HepG2 (cell line): ENCODE results near the gene URGCP. TPM values are rescaled to one million over a fixed set of nuclear protein-coding genes. Genes with fewer than 3 reads are reported as not detected.

Experiments
- ATAC-seq: fragments of 200-7000 bp; cut with Tn5 transposase; 3 replicates; pipeline ENCODE4 v1.9.1; 2020; ENCODE audit warnings: mild to moderate bottlenecking, moderate library complexity
- BruUV-seq: library from RNA; stranded (reverse); fragments of 400-500 nt; replicated peaks from 2 replicates; lab custom pipeline; 2021; lab: Mats Ljungman, UMichigan
- CTCF ChIA-PET: fragments of 300-600 bp; formaldehyde crosslinking; extraction: SDS; loops from one replicate; lab custom pipeline; 2021; ENCODE audit warnings: low total read pairs, inconsistent platforms, low intra/inter-chr PET ratio; lab: Yijun Ruan, JAX
- POLR2A ChIA-PET: fragments of 350-600 bp; sonication (Branson Sonifier 250); formaldehyde crosslinking; loops from one replicate; lab custom pipeline; 2020; ENCODE audit warnings: antibody characterized with exemption, inconsistent platforms; lab: Yijun Ruan, JAX
- DNase-seq: peaks from one replicate; pipeline ENCODE4 v3.0.0-alpha.2; 2015; ENCODE audit warnings: low spot score
- FAIRE-seq: peaks from 3 replicates; lab custom pipeline; 2011; peaks lifted over from hg19 to GRCh38; lab: Jason Lieb, UNC
- H2AFZ ChIP-seq: one replicate; pipeline ENCODE4 v1.6.1; 2011; ENCODE audit warnings: low read length, inconsistent platforms
- H3K27ac ChIP-seq: fragments of 300-600 bp; 3 replicates; pipeline ENCODE4 v1.8.0; 2011; ENCODE audit warnings: mixed run types, mild to moderate bottlenecking, mixed read lengths, low read length, inconsistent platforms; ENCODE audit not compliant: insufficient read depth; ENCODE audit errors: extremely low read length
- H3K27me3 ChIP-seq, 2 experiments: fragments of 200-600 bp in 1 of 2; 2 replicates in 1 of 2; 3 replicates in 1 of 2; pipeline versions ENCODE4 v1.6.0 to v1.8.0; 2011; ENCODE audit warnings: low read length in 2 of 2, mild to moderate bottlenecking in 2 of 2, moderate library complexity in 2 of 2, inconsistent platforms in 1 of 2; ENCODE audit not compliant: insufficient read depth in 2 of 2, control insufficient read depth in 1 of 2
- H3K36me3 ChIP-seq, 2 experiments: fragments of 200-600 bp in 1 of 2; replicated peaks in 1 of 2; 2 replicates in 1 of 2; 3 replicates in 1 of 2; pipeline versions ENCODE4 v1.5.1 to v1.8.0; 2011; ENCODE audit warnings: low read length in 2 of 2, inconsistent platforms in 1 of 2; ENCODE audit not compliant: insufficient read depth in 2 of 2, control insufficient read depth in 1 of 2
- H3K4me1 ChIP-seq: 2 replicates; pipeline ENCODE4 v1.5.1; 2012; ENCODE audit warnings: low read length, inconsistent platforms; ENCODE audit not compliant: insufficient read depth
- H3K4me2 ChIP-seq: 2 replicates; pipeline ENCODE4 v1.6.0; 2011; ENCODE audit warnings: low read depth, low read length, inconsistent platforms
- H3K4me3 ChIP-seq, 3 experiments: fragments of 200-600 bp in 1 of 3; sonication (generic), shearing (Covaris generic) in 1 of 3; replicated peaks in 1 of 3; 2 replicates each; pipeline ENCODE4 v1.5.1; 2011 to 2016; ENCODE audit warnings: low read length in 3 of 3, inconsistent platforms in 2 of 3, low read depth in 2 of 3, mild to moderate bottlenecking in 2 of 3, control low read depth in 1 of 3, mixed read lengths in 1 of 3; ENCODE audit not compliant: insufficient read depth in 1 of 3
- H3K79me2 ChIP-seq: one replicate; pipeline ENCODE4 v1.6.1; 2011; ENCODE audit warnings: low read length, inconsistent platforms; ENCODE audit not compliant: insufficient read depth
- H3K9ac ChIP-seq: 2 replicates; pipeline ENCODE4 v1.6.0; 2011; ENCODE audit warnings: mild to moderate bottlenecking, low read depth, low read length, inconsistent platforms; ENCODE audit not compliant: insufficient read depth
- H3K9me3 ChIP-seq: 2 replicates; pipeline ENCODE4 v1.5.1; 2012; ENCODE audit warnings: mild to moderate bottlenecking, low read length
- H4K20me1 ChIP-seq: 2 replicates; pipeline ENCODE4 v1.6.0; 2011; ENCODE audit warnings: inconsistent platforms, mild to moderate bottlenecking, low read length, moderate library complexity; ENCODE audit not compliant: insufficient read depth
- AKAP8 ChIP-seq: sonication (generic); formaldehyde crosslinking; IDR thresholded peaks from 2 replicates; pipeline ENCODE4 v1.5.1; 2020; ENCODE audit warnings: mild to moderate bottlenecking, missing genetic modification reagents
- ELF1 ChIP-seq: sonication (generic); formaldehyde crosslinking; IDR thresholded peaks from 2 replicates; pipeline ENCODE4 v1.4.0; 2020; ENCODE audit warnings: missing genetic modification reagents
- ERF ChIP-seq: IDR thresholded peaks from 2 replicates; pipeline ENCODE4 v1.6.1; 2018; ENCODE audit warnings: missing biosample characterization, missing genetic modification reagents
- FOXP4 ChIP-seq: sonication (generic); formaldehyde crosslinking; IDR thresholded peaks from 2 replicates; pipeline ENCODE4 v1.4.0; 2020; ENCODE audit warnings: missing genetic modification reagents
- MTF2 ChIP-seq: sonication (generic); formaldehyde crosslinking; IDR thresholded peaks from 2 replicates; pipeline ENCODE4 v1.5.0; 2020; ENCODE audit warnings: missing genetic modification reagents, borderline replicate concordance
- POLR2G ChIP-seq: fragments of 200-400 bp; formaldehyde crosslinking; IDR thresholded peaks from 2 replicates; pipeline ENCODE4 v1.6.1; 2018; ENCODE audit warnings: mild to moderate bottlenecking, low read depth, low read length, moderate library complexity
- TEAD3 ChIP-seq: optimal IDR thresholded peaks from 2 replicates; pipeline ENCODE3; 2016; ENCODE audit warnings: borderline replicate concordance
- WIZ ChIP-seq: sonication (generic); formaldehyde crosslinking; IDR thresholded peaks from 2 replicates; pipeline ENCODE4 v1.5.1; 2020; ENCODE audit warnings: mild to moderate bottlenecking, missing genetic modification reagents
- ZNF160 ChIP-seq: sonication (generic); formaldehyde crosslinking; IDR thresholded peaks from 2 replicates; pipeline ENCODE4 v1.8.0; 2022; ENCODE audit warnings: mild to moderate bottlenecking, inconsistent platforms, missing genetic modification reagents
- ZNF234 ChIP-seq: sonication (generic); formaldehyde crosslinking; conservative IDR thresholded peaks from 2 replicates; pipeline ENCODE4 v1.5.1; 2020; ENCODE audit warnings: mild to moderate bottlenecking, missing genetic modification reagents
- ZNF720 ChIP-seq: sonication (generic); formaldehyde crosslinking; IDR thresholded peaks from 2 replicates; pipeline ENCODE4 v1.4.0; 2020; ENCODE audit warnings: missing genetic modification reagents
- WGBS: methylation state at CpG from one replicate; pipeline ENCODE4 v1.1.6; 2017; ENCODE audit warnings: low lambda C conversion rate; 5-methylcytosine and 5-hydroxymethylcytosine counted together
- in situ Hi-C: cut with HindIII; loops from 2 replicates; pipeline ENCODE4 v1.10.0; 2017; ENCODE audit warnings: low pct_unique_long_range_greater_than_20kb; ENCODE audit not compliant: extremely low pct_ligation_motif_present
- intact Hi-C: fragments of 100-400 bp; cut with micrococcal nuclease; formaldehyde crosslinking; loops from one replicate; pipeline ENCODE4 v1.10.0; 2022; ENCODE audit not compliant: unreplicated experiment
- polyA plus RNA-seq, 8 experiments: library from polyadenylated mRNA; depleted of rRNA in 3 of 8; stranded (reverse) in 7 of 8; unstranded in 1 of 8; fragments of >200 nt; fragmentation: Illumina TruSeq in 4 of 8; extraction: Trizol in 4 of 8; gene quantifications; 2 replicates each; pipeline versions ENCODE4 v1.2.1 to v1.2.3, GENCODE V29; 2011 to 2016; ENCODE audit warnings: low read depth in 4 of 8, missing spikeins in 1 of 8, mixed read lengths in 1 of 8; ENCODE audit not compliant: insufficient read depth in 1 of 8
- total RNA-seq, 5 experiments: library from RNA; depleted of rRNA; stranded (reverse); fragments of >200 nt; fragmentation: Illumina TruSeq; extraction: Trizol; gene quantifications; 2 replicates each; pipeline ENCODE4 v1.2.3, GENCODE V29; 2016; ENCODE audit warnings: low read depth in 1 of 5
- TF ChIP-seq, protein P1 (sequence below): sonication (generic); formaldehyde crosslinking; IDR thresholded peaks from 2 replicates; pipeline ENCODE4 v1.8.0; 2022; ENCODE audit warnings: missing genetic modification reagents, low read depth, mild to moderate bottlenecking, borderline replicate concordance

Gene URGCP
- total and polyA plus RNA-seq, 2 of the 13 experiments (the other 11 are each of a cell fraction or from before 2014, with no cell fraction given), result 22.3 to 25.8 TPM

DNA sequence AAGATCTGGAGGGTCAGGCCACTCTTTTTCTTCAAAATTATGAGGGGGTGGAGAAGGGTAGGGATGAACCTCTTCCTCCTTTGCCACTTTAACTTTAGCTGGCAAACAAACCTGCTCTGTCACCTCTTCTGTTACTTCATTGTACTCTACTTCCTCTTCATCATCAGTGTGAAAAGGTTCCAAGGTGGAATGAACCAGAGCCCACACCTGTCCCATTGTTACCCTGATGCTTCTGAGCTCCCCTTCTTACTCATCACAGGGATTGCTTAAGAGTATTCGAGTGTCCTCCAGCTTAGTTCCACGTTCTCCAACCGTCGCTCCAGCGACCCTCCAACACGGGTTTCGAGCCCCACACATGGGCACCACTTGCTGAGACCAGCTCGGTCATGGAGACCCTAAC is 42.3 kb downstream of the URGCP start:
- H3K4me2 ChIP-seq, result no peak overlapping the region
- H3K9me3 ChIP-seq, result no peaks in the 10 kb centered on the region
- peaks cover 6% of the 10 kb centered on the region for H3K79me2 ChIP-seq
- no peak overlapping the region for H3K27ac ChIP-seq
- in situ Hi-C loops, result no loop called here
- no peak for TF ChIP-seq WIZ
- TF ChIP-seq AKAP8 (CRISPR knock-in tag), result no peak
- TF ChIP-seq POLR2G, result no peak
- no peak for TF ChIP-seq ERF
- no peak for TF ChIP-seq TEAD3
- TF ChIP-seq FOXP4 (CRISPR knock-in tag), result no peak
- TF ChIP-seq, protein P1, sequence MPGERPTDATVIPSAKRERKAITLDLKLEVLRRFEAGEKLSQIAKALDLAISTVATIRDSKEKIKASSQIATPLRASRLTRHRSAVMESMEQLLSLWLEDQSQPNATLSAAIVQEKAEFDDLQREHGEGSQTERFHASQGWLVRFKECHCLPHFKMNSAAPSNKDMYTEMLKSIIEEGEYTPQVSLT (CRISPR knock-in tag), result no peak
- no peak for TF ChIP-seq ZNF234 (CRISPR knock-in tag)
- no peak for TF ChIP-seq MTF2 (CRISPR knock-in tag)
- no peak for TF ChIP-seq ZNF160
- no peak for TF ChIP-seq ZNF720
- TF ChIP-seq ELF1 (CRISPR knock-in tag), result no peak
- no peaks in the 10 kb centered on the region; a peak in 1 of 5 replicates for H3K27me3 ChIP-seq
- CTCF ChIA-PET, result no interaction called here
- no TSS peak for BruUV-seq
- no peak overlapping the region for H3K4me3 ChIP-seq
- POLR2A ChIA-PET, result no interaction called here
- WGBS, result 91% methylated on average over 8 of the region's 8 CpGs
- peaks cover 2 to 8% of the 10 kb centered on the region in 2 experiments; a peak in 4 of 5 replicates for H3K36me3 ChIP-seq
- intact Hi-C loops, result no loop called here
- no peaks in the 10 kb centered on the region for H4K20me1 ChIP-seq
- peaks cover 10% of the 10 kb centered on the region for H3K4me1 ChIP-seq
- H3K9ac ChIP-seq, result no peak overlapping the region
- ATAC-seq (no peak), DNase-seq (no peak), FAIRE-seq (no peak)
- no peak overlapping the region for H2AFZ ChIP-seq
